Activated T-helper 9 cell treated with anti-CD3 and anti-CD28 coated beads, Interleukin-2, amount 50 U/mL, for 16 hours (primary cell): ENCODE data around the gene TICRR.
"Not testable (repeated sequence)": the region's sequence is repeated elsewhere in the genome, so short reads cannot be mapped to it uniquely, and the experiment has no call there.

Source experiments
- DNase-seq: peaks from one replicate; pipeline ENCODE4 v3.0.0-alpha.2; 2020; ENCODE audit warnings: low read depth

Gene TICRR

GRCh38 chr15:89566181-89566580 lies 9.1 kb upstream of the TICRR start:
- DNase-seq, result no peak

GRCh38 chr15:89566621-89567294 lies 8.5 kb upstream of the TICRR start:
- no peak for DNase-seq

- no peak for DNase-seq
These were observed 6.1 kb upstream of the TICRR start for GRCh38 chr15:89569090-89569745.

GRCh38 chr15:89575656-89576416 lies 567 bp downstream of the TICRR start:
- peak; percentile 2 for DNase-seq

- DNase-seq, result no peak
These were observed 1.1 kb downstream of the TICRR start for GRCh38 chr15:89576417-89576773.

GRCh38 chr15:89577776-89578115 lies 2.5 kb downstream of the TICRR start:
- no peak for DNase-seq

GRCh38 chr15:89578146-89578545 lies 2.9 kb downstream of the TICRR start:
- no peak for DNase-seq

GRCh38 chr15:89580747-89581146 lies 5.5 kb downstream of the TICRR start:
- DNase-seq, result not testable (repeated sequence)

- no peak for DNase-seq
These were observed 11.4 kb downstream of the TICRR start for GRCh38 chr15:89586651-89587050.

- no peak for DNase-seq
These were observed 12.7 kb downstream of the TICRR start for GRCh38 chr15:89587955-89588354.

GRCh38 chr15:89591834-89592233 lies 16.6 kb downstream of the TICRR start:
- no peak for DNase-seq

- DNase-seq, result no peak
These were observed 17.7 kb downstream of the TICRR start for GRCh38 chr15:89593018-89593417.

GRCh38 chr15:89599021-89599420 lies 23.8 kb downstream of the TICRR start:
- no peak for DNase-seq

GRCh38 chr15:89611317-89611716 lies 36.0 kb downstream of the TICRR start:
- no peak for DNase-seq

- no peak for DNase-seq
These were observed 37.8 kb downstream of the TICRR start for GRCh38 chr15:89613031-89613430.

- no peak for DNase-seq
These were observed 38.9 kb downstream of the TICRR start for GRCh38 chr15:89614164-89614563.

- DNase-seq, result no peak
These were observed 39.9 kb downstream of the TICRR start for GRCh38 chr15:89615135-89615534.

GRCh38 chr15:89616228-89616627 lies 41.0 kb downstream of the TICRR start:
- DNase-seq, result no peak

GRCh38 chr15:89621547-89621946 lies 46.3 kb downstream of the TICRR start:
- DNase-seq, result no peak

- no peak for DNase-seq
These were observed 47.9 kb downstream of the TICRR start for GRCh38 chr15:89623165-89623564.

- no peak for DNase-seq
These were observed 50.4 kb downstream of the TICRR start for GRCh38 chr15:89625716-89626115.

GRCh38 chr15:89627256-89627970 lies 52.1 kb downstream of the TICRR start:
- DNase-seq, result no peak

- DNase-seq, result no peak
These were observed 53.0 kb downstream of the TICRR start for GRCh38 chr15:89628301-89628700.
